Thyroid gland (tissue), 4 donors: ENCODE results near the gene DLG3. TPM values are rescaled to one million over a fixed set of nuclear protein-coding genes. Genes with fewer than 3 reads are reported as not detected.

Experiments
- DNase-seq, 2 donors: peaks; one replicate each; pipeline ENCODE4 v3.0.0-alpha.2; 2019
- H3K27ac ChIP-seq, 3 donors: fragments of 200-600 bp; sonication (generic); 1 replicate in 2 of 3; 2 replicates in 1 of 3; pipeline ENCODE4 v1.5.1; 2016 to 2019; ENCODE audit warnings: mild to moderate bottlenecking in 1 of 3, moderate library complexity in 1 of 3
- H3K27me3 ChIP-seq: fragments of 200-600 bp; sonication (generic); one replicate; pipeline ENCODE4 v1.5.1; 2019
- H3K36me3 ChIP-seq, 2 donors: fragments of 200-600 bp; sonication (generic); one replicate each; pipeline ENCODE4 v1.5.1; 2016 to 2019
- H3K4me1 ChIP-seq, 2 donors: fragments of 200-600 bp; sonication (generic); one replicate each; pipeline ENCODE4 v1.5.1; 2017 to 2019
- H3K4me3 ChIP-seq, 3 donors: fragments of 200-600 bp; sonication (generic); replicated peaks in 1 of 3; 1 replicate in 2 of 3; 2 replicates in 1 of 3; pipeline ENCODE4 v1.5.1; 2016; ENCODE audit warnings: mild to moderate bottlenecking in 1 of 3
- H3K9me3 ChIP-seq: fragments of 200-600 bp; sonication (generic); one replicate; pipeline ENCODE4 v1.5.1; 2017
- CTCF ChIP-seq, 6 experiments: fragments of 200-600 bp in 3 of 6; fragments of 450-650 bp in 3 of 6; sonication (generic) in 3 of 6; IDR thresholded peaks; one replicate each; pipeline ENCODE4 v1.5.1; 2016 to 2019; ENCODE audit warnings: antibody characterized with exemption in 6 of 6, mild to moderate bottlenecking in 2 of 6, inconsistent platforms in 1 of 6, moderate library complexity in 1 of 6
- POLR2A ChIP-seq, 2 donors: fragments of 450-650 bp; IDR thresholded peaks; one replicate each; pipeline ENCODE4 v1.6.1; 2017; ENCODE audit warnings: antibody characterized with exemption in 2 of 2, mild to moderate bottlenecking in 2 of 2, moderate library complexity in 1 of 2
- WGBS, 2 donors: methylation state at CpG; one replicate each; pipeline ENCODE4 v1.1.5; 2017; 5-methylcytosine and 5-hydroxymethylcytosine counted together
- intact Hi-C: fragments of 100-400 bp; cut with DNase I; formaldehyde crosslinking; loops from one replicate; pipeline ENCODE4 v1.15.1; 2023
- total RNA-seq, 4 donors: library from RNA; depleted of rRNA; stranded (reverse); fragments of >200 nt; gene quantifications; one replicate each; pipeline ENCODE4 v1.2.3, GENCODE V29; 2016

The DLG3 gene
- total RNA-seq, 4 donors from 2014 or later, result 31.4 to 79.5 (median 61.9) TPM

GRCh38 chrX:70432936-70433847 lies 11.4 kb upstream of the DLG3 start:
- 59 to 77% methylated on average over 12 to 15 of the region's 15 CpGs for WGBS, 2 donors
- TF ChIP-seq POLR2A (IDR thresholded peaks at IDR 0.05), result no peak
- TF ChIP-seq CTCF (IDR thresholded peaks at IDR 0.05), result no peak
- H3K27ac ChIP-seq, result no peak overlapping the region
- H3K9me3 ChIP-seq, result no peaks in the 10 kb centered on the region
- H3K36me3 ChIP-seq, result no peaks in the 10 kb centered on the region
- H3K27me3 ChIP-seq, result no peaks in the 10 kb centered on the region
- intact Hi-C loops, result no loop called here
- no peaks in the 10 kb centered on the region for H3K4me1 ChIP-seq
- DNase-seq, result no peak
- H3K4me3 ChIP-seq, result peak overlapping the region in 1 of 3 donors; percentile 41

- DNase-seq, result peak; percentile 52 to 65
- H3K4me1 ChIP-seq, result no peaks in the 10 kb centered on the region
- H3K27ac ChIP-seq, result no peak overlapping the region
- TF ChIP-seq CTCF (IDR thresholded peaks at IDR 0.05), result peak in 4 of 6 experiments; percentile 46 to 62 (median 52)
- no peak for TF ChIP-seq POLR2A (IDR thresholded peaks at IDR 0.05)
- H3K4me3 ChIP-seq, result peak overlapping the region; percentile 41 to 53 (median 44)
- no peaks in the 10 kb centered on the region for H3K9me3 ChIP-seq
- intact Hi-C loops, result no loop called here
- H3K27me3 ChIP-seq, result no peaks in the 10 kb centered on the region
- 0 to 1% methylated on average over 7 to 18 of the region's 37 CpGs for WGBS, 2 donors
- H3K36me3 ChIP-seq, result no peaks in the 10 kb centered on the region
Measured at GRCh38 chrX:70433848-70434351, 10.7 kb upstream of the DLG3 start.

GRCh38 chrX:70434352-70434866 lies 10.2 kb upstream of the DLG3 start:
- H3K9me3 ChIP-seq, result no peaks in the 10 kb centered on the region
- H3K27ac ChIP-seq, result peak overlapping the region in 1 of 3 donors; percentile 12
- peak in 1 of 2 donors; percentile 22 for TF ChIP-seq POLR2A (IDR thresholded peaks at IDR 0.05)
- no peak for TF ChIP-seq CTCF (IDR thresholded peaks at IDR 0.05)
- H3K36me3 ChIP-seq, result no peaks in the 10 kb centered on the region
- 0% methylated on average over 5 of the region's 45 CpGs for WGBS, 2 donors
- H3K27me3 ChIP-seq, result peaks cover 3% of the 10 kb centered on the region
- peak; percentile 87 to 88 for DNase-seq
- H3K4me3 ChIP-seq, result peak overlapping the region; percentile 41 to 53 (median 44)
- intact Hi-C loops, result no loop called here
- H3K4me1 ChIP-seq, result no peaks in the 10 kb centered on the region

GRCh38 chrX:70434914-70435586 lies 9.6 kb upstream of the DLG3 start:
- intact Hi-C loops, result no loop called here
- no peak for DNase-seq
- Histone ChIP-seq H3K27me3 (peaks cover 3% of the 10 kb centered on the region), H3K9me3 (no peaks in the 10 kb centered on the region), H3K4me1 (no peaks in the 10 kb centered on the region), H3K36me3 (no peaks in the 10 kb centered on the region), H3K27ac (peak overlapping the region in 1 of 3 donors; percentile 12), H3K4me3 (peak overlapping the region in 1 of 3 donors; percentile 41)
- 2 to 31% methylated on average over 6 to 17 of the region's 17 CpGs for WGBS, 2 donors
- TF ChIP-seq CTCF (IDR thresholded peaks at IDR 0.05) (no peak), POLR2A (IDR thresholded peaks at IDR 0.05) (no peak)
